Suppressor macrophage treated with lipopolysaccharide for 4 hours (primary cell): ENCODE measurements around the gene MOB3B.
"Not testable (repeated sequence)": the region's sequence is repeated elsewhere in the genome, so short reads cannot be mapped to it uniquely, and the experiment has no call there.

Source experiments
- DNase-seq: peaks from one replicate; pipeline ENCODE4 v3.0.0-alpha.2; 2020

MOB3B gene

DNA sequence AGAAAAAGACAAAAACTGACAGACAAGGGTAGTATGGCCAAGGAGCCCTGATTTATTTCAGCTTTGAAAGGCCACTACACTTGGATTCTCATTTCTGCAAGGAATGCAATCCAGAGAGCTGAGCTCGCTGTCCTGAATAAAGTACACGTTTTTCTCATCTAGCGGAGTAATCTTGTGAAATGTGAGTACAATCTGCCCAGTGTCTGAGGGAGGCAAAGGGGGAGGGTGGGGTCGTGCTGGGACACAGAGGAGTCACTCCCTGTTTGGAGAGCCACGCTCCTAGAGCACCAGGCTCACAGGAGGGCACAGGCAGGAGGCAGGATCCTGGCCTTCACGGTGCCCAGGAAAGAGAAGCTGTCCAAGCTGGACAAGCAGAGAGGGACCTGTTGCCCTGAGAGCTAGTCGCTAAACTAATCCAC lies 56.5 kb downstream of the MOB3B start:
- DNase-seq = no peak

DNA sequence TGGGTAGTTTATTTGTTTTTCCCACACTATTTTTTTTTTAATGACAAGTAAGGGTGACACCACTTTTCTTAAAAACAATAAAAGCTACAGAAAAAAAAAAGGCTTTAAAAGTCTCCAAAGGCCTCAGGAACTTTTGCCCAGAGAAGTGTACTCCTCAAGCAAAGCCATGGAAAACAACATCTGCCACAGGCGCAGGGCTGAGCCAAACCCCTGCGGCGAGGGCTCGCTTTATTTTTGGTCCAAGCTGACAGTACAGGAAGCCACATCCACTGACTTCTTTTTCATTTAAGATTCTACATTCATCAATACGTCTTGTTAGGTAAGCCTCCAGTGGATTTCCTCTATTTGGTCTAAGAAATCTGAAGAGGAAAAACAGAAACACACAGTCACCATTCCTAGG lies 57.4 kb downstream of the MOB3B start:
- no peak for DNase-seq

DNA sequence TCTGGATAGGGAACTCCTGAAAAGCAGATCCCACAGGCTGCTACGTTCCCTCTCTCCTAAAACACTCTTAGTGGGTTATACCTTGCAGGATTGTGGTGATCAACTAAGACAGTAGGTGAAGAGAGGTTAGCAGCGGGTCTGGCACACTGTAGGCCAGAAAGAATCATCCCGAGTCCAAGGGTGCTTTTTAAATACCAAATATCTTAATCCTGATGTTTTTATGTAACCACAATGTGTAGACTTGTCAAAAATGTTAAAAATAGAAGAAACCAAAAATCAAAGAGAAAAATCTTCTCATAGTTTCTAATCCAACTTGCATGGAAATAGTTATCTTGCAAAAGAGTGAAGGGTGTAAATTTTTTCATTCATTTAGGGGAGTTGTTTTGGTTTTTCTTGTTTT lies 57.8 kb downstream of the MOB3B start:
- DNase-seq = no peak

DNA sequence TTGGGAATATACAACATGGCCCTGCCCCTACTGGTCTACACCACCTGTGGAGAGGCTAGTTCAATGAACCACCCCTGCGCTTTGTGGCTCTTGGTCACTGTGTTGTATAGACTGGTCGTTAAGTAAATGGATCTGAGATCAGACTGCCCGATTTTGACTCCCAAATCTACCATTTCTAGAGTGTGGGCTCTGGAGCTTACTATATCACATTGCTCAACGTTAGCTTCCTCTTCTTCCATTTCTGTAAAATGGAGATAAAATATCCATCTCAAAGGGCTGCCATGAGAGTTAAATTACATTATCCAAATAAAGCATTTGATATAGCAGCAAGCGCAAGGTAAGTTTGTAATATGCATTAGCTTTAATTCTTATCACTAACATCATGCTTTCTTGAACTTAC lies 58.2 kb downstream of the MOB3B start:
- DNase-seq = peak; percentile 52

DNA sequence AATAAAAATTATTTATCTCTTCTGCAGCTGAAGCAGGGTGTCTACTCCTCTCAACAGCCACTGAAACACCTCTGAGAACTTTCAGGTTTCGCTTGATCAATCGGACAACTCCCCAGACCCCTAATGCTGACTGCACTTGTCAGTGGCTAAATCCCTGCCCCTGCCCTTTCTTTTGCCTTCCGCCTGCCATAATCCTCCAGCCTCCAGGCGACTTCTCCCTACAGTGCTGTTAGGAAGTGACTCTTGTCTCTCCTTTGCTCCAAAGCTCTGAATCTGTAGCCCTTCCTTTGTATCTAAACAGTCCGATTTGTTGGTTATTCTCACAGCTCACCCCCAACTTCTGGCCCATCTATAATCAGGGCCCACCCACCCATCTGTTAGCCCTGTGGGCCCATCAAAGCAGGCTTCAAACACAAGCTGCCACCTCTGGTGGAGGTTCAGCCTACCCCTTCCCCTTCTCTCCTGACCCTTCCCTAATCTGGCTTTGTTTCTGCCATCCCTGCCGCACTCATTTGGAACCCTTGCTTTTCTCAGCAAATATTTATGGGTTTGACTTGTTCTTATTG lies 59.2 kb downstream of the MOB3B start:
- DNase-seq = no peak

DNA sequence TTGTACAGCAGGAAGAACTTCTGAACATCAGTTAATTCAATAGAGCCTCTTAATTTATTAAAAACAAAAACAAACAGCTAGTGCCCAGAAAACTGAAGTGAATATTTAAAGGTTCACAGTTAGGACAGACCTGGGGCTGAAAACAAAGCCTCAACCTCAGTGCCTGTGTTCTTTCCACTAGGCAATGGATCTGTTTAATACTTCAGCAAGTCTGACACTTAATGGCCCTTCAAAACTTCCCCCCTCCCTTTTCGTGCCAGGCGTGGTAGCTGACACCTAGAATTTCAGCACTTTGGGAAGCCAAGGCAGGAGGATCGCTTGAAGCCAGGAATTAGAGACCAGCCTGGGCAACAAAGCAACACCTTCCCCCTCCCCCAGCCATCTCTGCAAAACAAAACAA lies 60.1 kb downstream of the MOB3B start:
- DNase-seq = no peak

DNA sequence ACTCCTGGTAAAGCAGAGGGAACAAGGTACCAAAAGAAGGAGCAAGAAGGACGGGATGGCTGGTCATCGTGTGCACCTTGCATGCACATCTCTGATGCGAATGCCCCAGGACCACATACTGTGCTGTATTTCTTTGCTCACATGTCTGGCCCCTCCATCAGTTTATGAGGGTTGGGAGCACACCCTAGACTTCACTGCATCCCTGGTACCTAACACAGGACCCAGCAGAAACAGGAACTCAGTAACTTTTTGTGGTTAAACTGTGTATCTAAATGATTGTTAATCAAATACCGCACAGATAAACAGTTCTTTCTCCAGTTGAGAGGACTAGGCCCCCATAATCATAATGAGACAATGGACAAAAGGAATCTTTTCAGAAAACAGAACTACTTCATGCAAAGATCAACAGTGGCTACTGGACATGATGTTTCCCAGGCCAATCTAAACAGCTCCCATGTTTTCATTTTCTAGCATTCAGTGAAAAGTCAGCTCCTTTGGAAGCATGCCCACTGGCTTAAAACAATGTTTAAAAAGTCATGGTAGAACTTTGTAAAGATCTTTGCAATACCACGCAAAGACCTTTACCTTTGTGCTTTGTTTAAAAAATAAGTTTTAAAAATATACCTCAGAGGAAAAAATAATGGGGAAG lies 61.0 kb downstream of the MOB3B start:
- no peak for DNase-seq

DNA sequence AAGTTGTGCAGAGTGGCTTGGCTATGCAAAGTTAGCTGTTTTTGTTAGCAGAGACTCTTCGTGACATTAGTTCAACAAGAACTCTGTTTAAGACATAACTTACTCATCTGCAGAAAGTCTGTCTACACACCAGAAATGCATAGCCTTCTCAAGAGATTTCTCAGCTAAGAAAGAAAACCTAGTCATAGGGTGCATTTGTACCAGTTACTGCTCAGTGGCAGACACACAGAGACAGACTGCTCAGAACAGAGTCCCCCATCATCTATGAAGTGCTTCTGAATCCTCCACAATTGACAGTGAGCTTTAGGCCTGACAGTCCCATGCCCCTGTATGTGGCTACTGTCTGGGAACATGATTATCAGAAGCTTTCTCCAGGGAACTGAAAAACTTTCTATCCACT lies 61.6 kb downstream of the MOB3B start:
- no peak for DNase-seq

DNA sequence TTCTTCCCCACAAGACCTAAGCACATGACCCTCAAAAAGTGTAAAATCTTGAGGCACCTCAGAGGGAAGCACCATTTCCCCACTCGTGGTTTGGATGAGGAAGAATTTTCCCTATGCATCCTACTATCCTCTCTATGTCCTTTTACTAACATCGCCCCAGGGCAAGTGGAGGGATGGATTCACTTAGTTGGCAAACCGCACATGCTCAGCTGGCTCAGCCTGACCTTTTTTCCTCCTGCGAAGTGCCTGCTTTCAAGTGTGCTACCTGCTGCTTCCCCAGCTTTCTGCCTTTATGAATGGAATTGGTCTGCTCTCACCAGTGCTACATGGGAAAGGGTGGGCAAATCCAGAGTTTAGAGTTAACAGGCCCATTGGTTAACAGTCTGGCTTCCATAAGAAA lies 62.1 kb downstream of the MOB3B start:
- no peak for DNase-seq

DNA sequence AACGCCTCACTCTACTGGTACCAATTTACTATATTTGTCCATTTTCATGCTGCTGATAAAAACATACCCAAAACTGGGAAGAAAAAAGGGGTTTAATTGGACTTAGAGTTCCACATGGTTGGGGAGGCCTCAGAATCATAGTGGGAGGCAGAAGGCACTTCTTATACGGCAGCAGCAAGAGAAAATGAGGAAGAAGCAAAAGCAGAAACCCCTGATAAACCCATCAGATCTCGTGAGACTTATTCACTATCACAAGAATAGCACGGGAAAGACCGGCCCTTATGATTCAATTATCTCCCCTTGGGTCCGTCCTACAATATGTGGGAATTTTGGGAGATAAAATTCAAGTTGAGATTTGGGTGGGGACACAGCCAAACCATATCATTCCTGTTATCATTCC lies 63.1 kb downstream of the MOB3B start:
- peak; percentile 29 for DNase-seq

DNA sequence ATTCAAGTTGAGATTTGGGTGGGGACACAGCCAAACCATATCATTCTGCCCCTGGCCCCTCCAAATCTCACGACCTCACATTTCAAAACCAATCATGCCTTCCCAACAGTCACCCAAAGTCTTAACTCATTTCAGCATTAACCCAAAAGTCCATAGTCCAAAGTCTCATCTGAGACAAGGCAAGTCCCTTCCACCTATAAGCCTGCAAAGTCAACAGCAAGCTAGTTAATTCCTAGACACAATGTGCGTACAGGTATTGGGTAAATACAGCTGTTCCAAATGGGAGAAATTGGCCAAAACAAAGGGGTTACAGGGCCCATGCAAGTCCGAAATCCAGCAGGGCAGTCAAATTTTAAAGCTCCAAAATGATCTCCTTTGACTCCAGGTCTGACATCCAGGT lies 64.7 kb downstream of the MOB3B start:
- DNase-seq = not testable (repeated sequence)

DNA sequence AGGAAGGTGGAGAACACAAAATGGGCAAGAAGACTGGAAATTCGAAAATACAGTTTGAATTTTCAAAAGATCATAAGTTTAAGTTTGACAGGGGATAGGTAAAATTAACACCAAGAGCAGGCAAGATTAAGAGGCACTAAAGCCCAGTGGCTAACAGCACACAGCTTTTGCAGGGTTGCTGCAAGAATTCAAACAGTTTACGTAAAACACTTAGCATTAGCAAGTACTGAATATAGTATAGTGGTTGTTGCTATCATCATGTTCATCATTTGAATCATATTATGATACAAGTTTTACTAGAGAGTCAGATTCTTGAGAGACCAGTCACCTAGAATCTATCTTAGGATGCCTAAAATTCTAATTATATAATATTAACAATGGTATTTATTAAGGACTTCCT lies 66.8 kb downstream of the MOB3B start:
- DNase-seq = peak; percentile 31

DNA sequence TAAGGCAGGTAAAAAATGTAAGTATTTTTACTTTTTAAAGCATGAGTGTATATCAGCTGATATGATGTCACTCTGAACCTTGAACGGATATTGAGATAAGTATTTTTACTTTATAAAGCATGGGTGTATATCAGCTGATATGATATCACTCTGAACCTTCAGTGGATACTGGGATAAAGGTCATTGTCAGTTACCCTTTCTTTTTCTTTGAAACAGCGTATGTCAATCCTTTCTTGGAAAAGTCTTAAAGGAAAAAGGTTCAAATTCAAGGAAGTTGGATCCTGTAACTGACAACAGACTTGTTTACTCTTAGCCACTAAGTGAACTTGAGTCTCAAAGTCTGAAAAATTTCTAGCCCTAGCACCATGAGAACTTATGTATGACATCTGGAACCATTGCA lies 67.2 kb downstream of the MOB3B start:
- DNase-seq = peak; percentile 68

DNA sequence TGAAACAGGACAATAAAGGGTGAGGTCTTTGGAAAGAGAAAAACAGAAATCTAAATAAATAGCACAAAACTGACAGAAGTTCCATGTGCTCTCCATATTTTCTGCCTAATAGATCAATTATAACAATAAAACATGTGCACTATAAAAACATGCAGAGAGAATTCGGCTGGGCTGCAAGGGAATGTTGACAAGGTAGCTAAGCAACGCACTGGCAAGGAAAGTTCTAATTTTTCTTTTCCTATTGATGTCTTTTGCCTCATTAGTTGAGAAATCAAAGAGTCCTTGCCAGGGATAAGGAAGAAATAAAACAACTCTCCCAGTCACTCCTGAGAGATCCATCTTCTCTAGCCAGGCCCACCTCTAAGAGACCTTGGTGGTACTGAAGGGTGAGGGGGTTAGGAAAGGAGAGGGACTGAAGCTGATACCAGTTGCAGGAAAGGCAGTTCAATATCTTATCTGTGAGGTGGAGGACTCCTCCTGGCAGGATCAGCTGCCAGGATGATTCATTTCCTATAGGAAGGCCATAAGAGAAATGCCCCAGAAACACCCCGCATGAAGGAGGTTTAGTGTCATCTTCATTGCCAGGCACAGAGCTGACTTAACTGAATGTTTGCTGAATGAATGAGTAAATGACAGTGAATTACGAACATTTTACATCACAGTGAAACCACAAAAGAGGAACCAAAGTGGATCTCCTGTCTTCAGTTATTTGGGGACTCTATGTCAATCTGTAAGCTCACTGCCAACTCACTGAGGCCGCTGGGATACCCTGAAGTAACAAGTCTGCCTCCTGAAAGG lies 69.2 kb downstream of the MOB3B start:
- DNase-seq = peak; percentile 95

DNA sequence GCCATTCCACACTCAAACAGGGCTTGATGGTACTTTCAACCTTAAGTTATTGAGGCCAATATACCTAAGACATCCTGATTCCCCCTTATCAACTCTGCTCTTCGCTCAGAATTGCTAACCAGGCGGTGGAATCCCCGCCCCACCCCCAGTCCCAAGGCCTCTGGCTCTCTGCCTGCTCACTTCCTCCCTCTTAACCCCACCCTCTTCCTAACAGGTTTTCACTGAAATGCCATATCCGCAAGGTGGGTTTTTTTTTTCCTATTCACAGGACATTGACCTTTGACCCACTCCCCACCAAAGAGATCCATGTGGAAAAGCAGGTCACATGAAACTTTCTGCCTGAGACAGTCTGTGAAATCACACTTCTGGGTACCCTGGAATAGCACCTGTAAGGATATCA lies 72.2 kb downstream of the MOB3B start:
- no peak for DNase-seq

DNA sequence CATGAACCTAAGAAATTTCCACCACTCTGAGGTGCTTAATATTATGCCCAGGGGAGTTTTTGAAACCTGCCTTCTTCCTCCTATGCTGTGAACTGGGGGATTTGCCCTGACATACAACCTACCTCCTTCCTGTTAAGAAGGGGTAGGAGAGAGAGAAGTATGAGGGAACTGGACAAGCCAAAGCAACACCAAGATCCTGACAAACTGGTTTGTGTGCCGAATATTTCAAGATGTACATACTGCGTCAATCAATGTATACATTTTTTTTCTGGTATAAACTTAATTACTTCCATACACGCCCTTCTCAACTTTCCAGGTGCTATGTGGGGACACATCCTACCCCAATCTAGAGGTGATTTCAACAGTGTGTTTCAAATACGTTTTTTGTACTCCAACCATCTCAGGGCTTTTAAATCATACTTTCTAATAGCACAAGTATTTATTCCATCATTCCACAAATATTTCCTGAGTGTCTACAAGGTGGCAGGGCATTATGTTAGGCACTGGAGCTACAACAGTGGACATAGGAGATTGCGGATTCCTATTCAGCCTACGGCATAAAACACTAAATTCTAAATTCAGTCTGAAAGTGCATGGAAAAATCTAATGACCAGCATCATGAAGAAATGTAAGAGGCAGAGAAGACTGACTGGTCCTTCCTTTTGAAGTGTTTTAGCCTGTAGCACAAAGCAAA lies 75.6 kb downstream of the MOB3B start:
- DNase-seq = no peak

DNA sequence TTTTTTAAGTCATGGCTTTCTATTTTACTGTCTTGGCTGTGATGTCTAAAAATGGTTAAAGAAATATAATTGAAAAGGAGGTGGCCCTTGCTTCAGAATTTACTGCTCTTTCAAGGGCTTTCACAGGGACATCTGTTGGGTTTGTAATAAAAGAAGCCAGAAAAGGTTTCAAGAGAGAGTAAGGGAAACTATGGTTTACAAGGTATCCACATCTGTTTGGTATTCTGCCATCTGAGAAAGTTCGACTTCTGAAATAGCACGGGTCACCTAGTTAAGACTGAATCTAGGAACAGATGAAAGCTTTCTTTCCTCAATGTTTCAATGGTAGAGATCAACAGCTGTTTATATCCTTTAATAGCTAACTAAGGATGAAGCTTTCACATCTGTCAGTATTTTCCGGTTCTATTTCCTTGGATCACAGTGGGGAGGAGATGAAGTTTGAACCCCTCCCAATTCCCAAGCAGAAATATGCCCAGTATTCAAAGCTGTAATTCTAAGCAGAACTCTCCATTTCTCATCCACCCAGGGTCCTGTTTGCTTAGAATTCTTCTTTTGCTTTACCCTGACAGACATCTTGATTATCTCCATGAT lies 78.3 kb downstream of the MOB3B start:
- DNase-seq = no peak

DNA sequence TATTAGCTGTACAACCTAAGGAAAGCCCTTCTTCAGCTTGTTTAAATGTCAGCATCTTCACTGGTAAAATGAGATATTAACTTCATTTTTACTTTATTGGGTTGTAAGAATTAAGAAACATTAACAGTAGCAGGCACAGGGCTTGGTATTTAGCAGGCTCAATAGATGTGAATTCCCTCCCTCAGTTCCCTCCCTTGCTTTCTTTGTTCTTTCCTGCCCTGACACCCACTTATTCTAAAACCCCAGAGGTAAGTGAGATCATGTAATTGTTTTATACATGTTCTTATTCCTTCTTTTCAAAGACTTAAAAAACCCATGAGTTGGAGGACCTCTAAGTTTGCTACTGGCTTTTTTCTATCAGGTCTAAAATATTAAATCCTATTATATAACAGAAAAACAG lies 78.9 kb downstream of the MOB3B start:
- DNase-seq = no peak

DNA sequence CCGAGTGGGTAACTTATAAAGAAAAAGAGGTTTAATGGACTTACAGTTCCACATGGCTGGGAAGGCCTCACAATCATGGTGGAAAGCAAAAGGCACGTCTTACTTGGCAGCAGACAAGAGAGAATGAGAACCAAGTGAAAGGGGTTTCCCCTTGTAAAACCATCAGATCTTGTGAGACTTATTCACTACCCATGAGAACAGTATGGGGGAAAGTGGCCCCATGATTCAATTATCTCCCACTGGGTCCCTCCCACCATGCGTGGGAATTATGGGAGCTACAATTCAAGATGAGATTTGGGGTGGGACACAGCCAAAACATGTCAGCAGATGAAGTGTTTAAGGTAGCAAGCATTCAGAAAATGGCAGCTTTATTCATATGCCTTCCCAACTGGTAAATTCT lies 81.3 kb downstream of the MOB3B start:
- DNase-seq = peak; percentile 65

DNA sequence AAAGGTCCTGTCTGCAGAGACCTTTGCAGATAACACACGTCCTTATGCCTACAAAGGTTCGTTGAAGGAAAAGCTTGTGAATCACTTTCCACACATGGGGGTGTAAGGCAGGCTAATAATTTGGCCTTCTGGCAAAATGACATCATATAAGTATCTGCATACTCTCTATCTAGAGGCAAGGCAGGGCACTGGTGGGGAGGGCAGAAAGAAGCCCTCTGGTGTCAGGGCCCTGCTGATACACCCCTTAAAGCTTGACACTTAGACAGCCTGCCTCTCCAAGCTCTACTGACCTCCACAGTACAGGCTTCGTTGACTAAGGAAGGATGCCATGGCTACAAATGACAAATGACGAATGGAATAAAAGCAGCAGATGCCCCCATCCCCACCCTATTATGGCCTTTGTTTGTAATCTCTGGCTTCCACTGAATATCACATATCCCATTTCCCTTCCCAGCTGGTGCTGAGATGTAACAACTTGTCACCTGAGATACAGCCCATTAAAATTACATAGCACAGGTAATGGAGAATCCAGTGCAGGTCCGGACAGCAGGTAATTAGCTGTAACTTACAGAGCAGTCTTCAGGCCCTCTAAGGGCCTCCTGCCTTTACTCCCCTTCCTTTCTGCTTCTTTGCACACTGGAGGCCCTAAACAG lies 82.5 kb downstream of the MOB3B start:
- DNase-seq = no peak

DNA sequence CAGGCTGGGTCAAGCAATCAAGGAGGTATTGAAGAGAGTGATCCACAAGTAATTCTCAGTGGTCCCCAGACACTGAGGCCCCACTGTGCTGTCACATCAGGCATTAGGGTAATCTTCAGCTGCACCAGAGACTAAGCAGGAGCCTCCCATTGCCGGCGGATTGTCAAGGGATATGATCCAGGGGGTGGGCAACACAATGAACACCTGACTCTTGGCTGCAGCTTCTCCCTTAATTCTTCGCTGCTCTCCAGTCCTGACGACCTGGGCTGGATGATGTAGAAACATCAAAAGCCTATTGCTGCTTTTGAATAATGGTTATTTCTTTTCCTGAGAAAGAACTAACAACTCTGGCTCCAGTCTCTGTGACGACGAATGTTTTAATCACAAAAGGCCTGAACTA lies 83.9 kb downstream of the MOB3B start:
- no peak for DNase-seq

DNA sequence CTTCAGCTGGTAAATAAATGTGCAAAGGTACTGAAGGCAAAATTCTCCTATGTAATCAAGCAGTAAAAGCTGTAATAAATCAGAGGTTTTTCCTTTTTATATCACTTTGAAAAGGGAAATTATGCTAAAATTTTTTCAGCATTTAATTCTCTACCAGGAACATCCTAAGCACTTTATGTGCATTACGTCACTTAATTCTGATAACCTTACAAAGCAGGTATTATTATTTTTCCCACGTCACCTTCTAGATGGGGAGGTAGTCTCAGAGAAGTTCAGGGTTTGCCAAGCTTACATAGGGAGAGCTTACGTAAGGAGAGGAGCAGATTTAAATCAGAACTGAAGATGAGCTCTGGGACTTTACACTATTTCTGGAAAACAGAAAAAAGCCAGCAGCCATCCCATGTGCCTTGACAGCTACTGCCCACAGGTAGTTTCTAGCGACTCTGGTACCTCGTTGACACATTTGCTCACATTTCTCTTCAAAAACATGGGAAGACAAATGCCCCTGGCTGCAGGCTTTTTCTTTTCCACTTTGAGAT lies 84.5 kb downstream of the MOB3B start:
- DNase-seq = no peak

DNA sequence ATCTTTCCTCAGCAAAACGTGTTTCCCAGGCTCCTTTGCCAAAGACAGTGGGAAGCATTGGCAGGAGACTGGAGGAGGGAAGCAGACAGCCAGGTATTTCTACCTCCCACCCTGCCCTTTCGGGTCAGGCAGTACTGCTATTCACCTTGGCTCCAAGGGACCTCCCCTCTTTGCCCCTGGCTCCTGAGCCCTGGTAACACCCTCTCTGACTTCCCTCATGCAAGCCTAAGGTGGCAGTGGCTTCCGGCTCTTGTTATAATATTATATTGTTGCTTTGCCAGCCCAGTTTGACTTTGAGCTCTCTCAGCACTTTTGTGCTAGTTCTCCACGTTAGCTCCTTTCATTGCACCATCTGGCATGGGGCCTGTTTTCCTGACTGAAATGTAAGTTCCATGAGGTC lies 87.2 kb downstream of the MOB3B start:
- DNase-seq = no peak
